NCI-H2081 treated with DMSO at 0.1 percent for 48 hours (cell line): ENCODE results near the gene TEX52.

Experiments
- DNase-seq: peaks from one replicate; lab custom pipeline; 2025; lab: John Stamatoyannopoulos, UW

TEX52 gene

GRCh38 chr12:2832550-2833127, 24.2 kb downstream of the TEX52 start:
- DNase-seq: no peak

GRCh38 chr12:2829275-2829674, 27.6 kb downstream of the TEX52 start:
- DNase-seq: no peak

- DNase-seq: no peak
These were observed 29.9 kb downstream of the TEX52 start for GRCh38 chr12:2826721-2827515.

GRCh38 chr12:2826036-2826435, 30.8 kb downstream of the TEX52 start:
- DNase-seq: no peak

- no peak for DNase-seq
These were observed 31.7 kb downstream of the TEX52 start for GRCh38 chr12:2825132-2825531.

- DNase-seq: no peak
These were observed 32.3 kb downstream of the TEX52 start for GRCh38 chr12:2824541-2824940.

GRCh38 chr12:2823483-2823882, 33.4 kb downstream of the TEX52 start:
- no peak for DNase-seq

GRCh38 chr12:2820432-2820831, 36.4 kb downstream of the TEX52 start:
- DNase-seq: no peak

- no peak for DNase-seq
These were observed 37.0 kb downstream of the TEX52 start for GRCh38 chr12:2819810-2820209.

- no peak for DNase-seq
These were observed 43.3 kb downstream of the TEX52 start for GRCh38 chr12:2813214-2814185.

- peak; percentile 97 for DNase-seq
These were observed 44.3 kb downstream of the TEX52 start, which contains the start of gene ITFG2 for GRCh38 chr12:2812290-2813213. Gene ITFG2, plus strand, starts transcription at chr12:2812668. Its CDS starts 93 bp downstream, at chr12:2812761.

- no peak for DNase-seq
These were observed 45.0 kb downstream of the TEX52 start for GRCh38 chr12:2811801-2812200.

- no peak for DNase-seq
These were observed 50.1 kb downstream of the TEX52 start for GRCh38 chr12:2806700-2807099.

GRCh38 chr12:2805143-2805520, 51.7 kb downstream of the TEX52 start:
- no peak for DNase-seq

GRCh38 chr12:2804393-2805142, 52.3 kb downstream of the TEX52 start:
- DNase-seq: no peak

- DNase-seq: no peak
These were observed 53.0 kb downstream of the TEX52 start for GRCh38 chr12:2803635-2804392.

- no peak for DNase-seq
These were observed 55.6 kb downstream of the TEX52 start for GRCh38 chr12:2801044-2801783.

- no peak for DNase-seq
These were observed 56.7 kb downstream of the TEX52 start for GRCh38 chr12:2800046-2800570.
